ENCODE data around the gene PRH2. TPM values are rescaled to one million over a fixed set of nuclear protein-coding genes. Genes with fewer than 3 reads are reported as not detected.

Gene PRH2
- total and polyA plus RNA-seq, 2 of the 8 experiments (the other 6 are each of a cell fraction or from before 2014, with no cell fraction given) = not detected

DNA sequence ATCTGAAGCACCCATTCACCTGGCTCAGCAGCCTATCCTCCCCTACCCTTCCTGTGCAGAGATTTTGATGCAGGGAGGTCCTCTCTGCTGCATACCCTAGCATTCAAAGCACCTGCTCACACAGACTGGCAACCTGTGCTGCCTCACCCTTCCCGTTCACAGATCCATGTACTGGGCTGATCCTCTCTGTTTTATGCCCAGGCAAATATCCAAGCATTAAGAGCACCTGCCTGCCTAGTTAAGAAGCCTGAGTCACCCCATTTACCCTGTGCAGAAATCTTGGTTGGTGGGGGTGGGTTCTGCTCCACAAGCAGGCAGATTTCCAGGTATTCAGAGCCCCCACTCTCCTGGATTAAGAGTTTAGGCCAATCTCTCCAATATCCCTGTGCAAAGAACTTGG, 28.1 kb upstream of the PRH2 start (continued):
- TF ChIP-seq KDM5A (IDR thresholded peaks at IDR 0.05; ENCODE audit: low read length) (no peak), KDM1A (IDR thresholded peaks at IDR 0.05; ENCODE audit: borderline replicate concordance, low read length) (no peak), CHD2 (IDR thresholded peaks at IDR 0.05; ENCODE audit: low read length) (no peak), POU5F1 (IDR thresholded peaks at IDR 0.05; ENCODE audit: low read depth, low read length) (no peak)
- TF ChIP-seq, protein P1, sequence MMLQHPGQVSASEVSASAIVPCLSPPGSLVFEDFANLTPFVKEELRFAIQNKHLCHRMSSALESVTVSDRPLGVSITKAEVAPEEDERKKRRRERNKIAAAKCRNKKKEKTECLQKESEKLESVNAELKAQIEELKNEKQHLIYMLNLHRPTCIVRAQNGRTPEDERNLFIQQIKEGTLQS (IDR thresholded peaks at IDR 0.05; ENCODE audit: insufficient read depth, low read depth, low read length) = no peak
- TF ChIP-seq, protein P2, sequence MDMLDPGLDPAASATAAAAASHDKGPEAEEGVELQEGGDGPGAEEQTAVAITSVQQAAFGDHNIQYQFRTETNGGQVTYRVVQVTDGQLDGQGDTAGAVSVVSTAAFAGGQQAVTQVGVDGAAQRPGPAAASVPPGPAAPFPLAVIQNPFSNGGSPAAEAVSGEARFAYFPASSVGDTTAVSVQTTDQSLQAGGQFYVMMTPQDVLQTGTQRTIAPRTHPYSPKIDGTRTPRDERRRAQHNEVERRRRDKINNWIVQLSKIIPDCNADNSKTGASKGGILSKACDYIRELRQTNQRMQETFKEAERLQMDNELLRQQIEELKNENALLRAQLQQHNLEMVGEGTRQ (IDR thresholded peaks at IDR 0.05; ENCODE audit: low read length) = no peak
